ENCODE measurements around the gene PANK3.

- TF ChIP-seq CTCF (IDR thresholded peaks at IDR 0.05) (no peak), POLR2A (IDR thresholded peaks at IDR 0.05) (no peak)
Observed at GRCh38 chr5:168592014-168592368, 12.8 kb upstream of the PANK3 start.

Data from esophagus squamous epithelium (tissue), 4 donors.